ENCODE data around the gene SMPD1.
A peak's percentile ranks its signal among the peaks of the same experiment; 100 is the strongest.

Gene SMPD1

GRCh38 chr11:6417907-6418556 lies 27.8 kb downstream of the SMPD1 start:
- no peak for DNase-seq

- DNase-seq = no peak
Measured at GRCh38 chr11:6418557-6419008, 28.3 kb downstream of the SMPD1 start.

- peak; percentile 70 for DNase-seq
Measured at GRCh38 chr11:6419009-6419631, 28.8 kb downstream of the SMPD1 start, which contains the start of gene APBB1. TSS of gene APBB1 (minus strand) at chr11:6419094. CDS start at chr11:6411347, 7,747 bp downstream.

GRCh38 chr11:6420677-6421076 lies 30.4 kb downstream of the SMPD1 start:
- no peak for DNase-seq

- no peak for DNase-seq
Measured at GRCh38 chr11:6427516-6427915, 37.2 kb downstream of the SMPD1 start.

GRCh38 chr11:6431861-6432260 lies 41.6 kb downstream of the SMPD1 start:
- DNase-seq = no peak

GRCh38 chr11:6433998-6434660 lies 43.9 kb downstream of the SMPD1 start:
- no peak for DNase-seq

GRCh38 chr11:6437423-6437822 lies 47.1 kb downstream of the SMPD1 start:
- DNase-seq = no peak

GRCh38 chr11:6437993-6438392 lies 47.7 kb downstream of the SMPD1 start:
- DNase-seq = no peak

GRCh38 chr11:6438979-6439571 lies 48.8 kb downstream of the SMPD1 start:
- peak; percentile 40 for DNase-seq

- no peak for DNase-seq
Measured at GRCh38 chr11:6440906-6441358, 50.7 kb downstream of the SMPD1 start, which contains the start of gene HPX. TSS of gene HPX (minus strand) at chr11:6440987. CDS start at chr11:6440963, 24 bp downstream.

- DNase-seq = no peak
Measured at GRCh38 chr11:6442441-6442840, 52.2 kb downstream of the SMPD1 start.

- peak; percentile 60 for DNase-seq
Measured at GRCh38 chr11:6443269-6444003, 53.2 kb downstream of the SMPD1 start.

Measured in CD4-positive, alpha-beta T cell treated with Interleukin-15 for 1 hour (primary cell).